GM19043 (cell line): ENCODE data around the gene PSMG4.

Source experiments
- ATAC-seq: cut with Tn5 transposase; IDR thresholded peaks from one replicate; pipeline ENCODE4 v1.9.1; 2021; ENCODE audit warnings: low read depth; ENCODE audit not compliant: unreplicated experiment

The PSMG4 gene

GRCh38 chr6:3272911-3273547, 14.3 kb downstream of the PSMG4 start:
- no peak for ATAC-seq

- ATAC-seq = no peak
Measured at GRCh38 chr6:3273707-3274521, 15.2 kb downstream of the PSMG4 start.

GRCh38 chr6:3276174-3277167, 17.7 kb downstream of the PSMG4 start:
- ATAC-seq = no peak

GRCh38 chr6:3277251-3277650, 18.5 kb downstream of the PSMG4 start:
- no peak for ATAC-seq

- no peak for ATAC-seq
Measured at GRCh38 chr6:3277851-3278416, 19.2 kb downstream of the PSMG4 start.

- no peak for ATAC-seq
Measured at GRCh38 chr6:3278691-3279090, 19.9 kb downstream of the PSMG4 start.

- ATAC-seq = no peak
Measured at GRCh38 chr6:3280091-3280490, 21.3 kb downstream of the PSMG4 start.

- no peak for ATAC-seq
Measured at GRCh38 chr6:3280866-3281465, 22.2 kb downstream of the PSMG4 start.

- ATAC-seq = no peak
Measured at GRCh38 chr6:3281631-3282475, 23.1 kb downstream of the PSMG4 start.

- ATAC-seq = no peak
Measured at GRCh38 chr6:3282476-3283236, 23.9 kb downstream of the PSMG4 start.

- ATAC-seq = no peak
Measured at GRCh38 chr6:3283241-3283640, 24.5 kb downstream of the PSMG4 start.

GRCh38 chr6:3283641-3284435, 25.1 kb downstream of the PSMG4 start:
- ATAC-seq = no peak

- ATAC-seq = no peak
Measured at GRCh38 chr6:3284436-3284876, 25.7 kb downstream of the PSMG4 start.

GRCh38 chr6:3285049-3285639, 26.4 kb downstream of the PSMG4 start:
- no peak for ATAC-seq

- ATAC-seq = no peak
Measured at GRCh38 chr6:3285732-3286131, 27.0 kb downstream of the PSMG4 start.

GRCh38 chr6:3286641-3287171, 28.0 kb downstream of the PSMG4 start:
- no peak for ATAC-seq

- no peak for ATAC-seq
Measured at GRCh38 chr6:3287308-3287707, 28.6 kb downstream of the PSMG4 start.
